Measurements from ENCODE around the gene MYO3A.
"Not testable (repeated sequence)": the region's sequence is repeated elsewhere in the genome, so short reads cannot be mapped to it uniquely, and the experiment has no call there.

The MYO3A gene

DNA sequence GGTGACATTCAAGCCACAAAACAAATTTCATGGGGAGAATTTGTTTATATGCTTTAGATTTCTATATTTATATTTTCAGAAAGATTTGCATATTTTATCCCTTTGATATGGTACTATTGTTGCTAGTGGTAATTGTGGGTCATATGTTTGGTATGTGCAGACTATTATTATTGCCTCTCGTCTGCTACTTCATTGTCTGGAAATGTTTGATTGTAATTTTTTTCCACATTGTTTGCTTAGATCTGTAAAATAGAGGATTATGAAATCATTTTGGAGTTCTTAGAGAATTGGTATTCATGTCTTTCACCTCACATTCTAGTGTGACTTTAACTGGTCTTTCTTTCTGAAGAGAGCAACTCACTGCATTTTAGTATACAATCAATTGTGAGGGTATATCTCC is 44.7 kb downstream of the MYO3A start:
- DNase-seq: no peak

DNA sequence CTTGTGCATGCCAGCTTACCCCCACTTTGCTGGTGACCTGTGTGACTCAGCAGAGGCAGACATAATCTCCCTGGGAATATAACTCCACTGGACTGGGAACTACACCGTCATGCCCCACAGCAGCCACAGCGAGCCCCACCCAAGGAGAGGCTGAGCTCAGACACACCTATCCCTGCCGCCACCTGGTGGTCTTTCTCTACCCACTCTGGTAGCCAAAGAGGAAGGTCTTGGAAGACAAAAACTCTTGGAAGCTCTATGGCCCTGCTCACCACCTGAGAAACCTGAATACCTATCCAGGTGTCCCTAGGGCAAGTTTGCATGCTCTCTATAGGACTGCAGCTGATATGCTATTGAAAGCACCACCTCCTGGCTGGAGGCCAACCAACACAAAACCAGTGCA is 48.1 kb downstream of the MYO3A start:
- no peak for DNase-seq

DNA sequence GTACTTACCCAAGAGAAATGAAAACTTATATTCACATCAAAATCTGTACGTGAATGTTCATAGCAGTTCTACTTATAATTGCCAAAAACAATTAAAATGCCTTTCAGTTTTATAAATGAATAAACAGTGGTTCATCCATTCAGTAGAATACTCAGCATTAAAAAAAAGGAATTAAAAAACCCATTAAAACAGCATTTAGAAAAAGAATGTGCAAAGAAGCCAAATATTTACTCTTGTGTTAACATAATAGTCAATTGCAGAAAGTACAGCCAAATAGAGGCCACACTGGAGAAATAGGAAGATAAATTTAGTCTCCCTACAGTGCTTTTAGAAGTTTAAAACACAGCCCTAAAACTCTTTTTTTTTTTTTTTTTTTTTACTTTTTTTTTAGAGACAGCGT is 54.6 kb downstream of the MYO3A start:
- no peak for DNase-seq

DNA sequence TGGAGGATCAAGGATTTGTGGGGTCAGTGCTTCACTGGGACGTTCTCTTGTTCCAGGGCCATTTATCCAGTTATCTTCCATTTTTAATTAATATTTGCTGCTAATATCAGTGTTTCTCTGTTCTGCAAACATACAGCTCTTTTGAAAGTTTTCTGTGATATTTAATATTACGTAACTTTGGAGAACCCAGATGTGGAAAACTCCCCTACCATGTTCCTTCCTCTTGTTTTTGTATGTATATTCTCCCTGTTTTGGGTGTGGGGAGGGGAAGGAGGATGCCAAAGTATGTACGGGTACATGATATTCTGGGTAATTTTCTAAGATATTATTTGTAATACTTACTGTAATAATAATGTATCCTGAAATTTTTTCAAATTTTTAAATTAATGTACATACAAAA is 55.9 kb downstream of the MYO3A start:
- no peak for DNase-seq

DNA sequence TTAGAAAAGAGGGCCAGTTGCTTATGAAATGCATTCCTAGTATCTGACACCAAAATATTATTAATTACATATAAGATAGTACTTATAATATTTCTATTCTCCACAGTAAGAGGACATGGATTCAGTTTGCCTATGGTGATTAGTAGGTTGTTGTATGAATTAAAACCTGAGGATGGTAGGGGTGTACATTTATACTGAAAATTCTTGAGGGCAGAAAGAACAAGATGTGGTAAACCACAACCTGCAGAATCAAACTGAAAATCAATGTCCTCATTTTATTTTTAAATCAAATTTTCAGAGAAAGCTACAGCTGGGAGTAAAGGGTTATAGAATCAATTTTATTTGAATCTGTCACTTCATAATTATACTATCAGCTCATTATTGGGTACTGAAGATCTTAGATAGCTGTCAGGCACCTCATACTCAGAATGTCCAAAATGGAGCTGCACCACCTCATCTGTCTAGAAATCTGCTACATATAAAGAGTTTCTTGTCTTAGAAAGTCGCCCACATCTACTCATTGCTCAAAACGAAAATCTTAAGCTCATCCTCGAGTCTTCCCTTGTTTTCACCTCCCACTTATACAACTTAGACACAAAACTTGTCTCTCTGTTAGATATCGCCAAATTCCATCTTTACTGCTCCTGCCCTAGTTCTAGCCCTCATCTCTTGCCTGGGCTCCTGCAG is 65.4 kb downstream of the MYO3A start:
- no peak for DNase-seq

DNA sequence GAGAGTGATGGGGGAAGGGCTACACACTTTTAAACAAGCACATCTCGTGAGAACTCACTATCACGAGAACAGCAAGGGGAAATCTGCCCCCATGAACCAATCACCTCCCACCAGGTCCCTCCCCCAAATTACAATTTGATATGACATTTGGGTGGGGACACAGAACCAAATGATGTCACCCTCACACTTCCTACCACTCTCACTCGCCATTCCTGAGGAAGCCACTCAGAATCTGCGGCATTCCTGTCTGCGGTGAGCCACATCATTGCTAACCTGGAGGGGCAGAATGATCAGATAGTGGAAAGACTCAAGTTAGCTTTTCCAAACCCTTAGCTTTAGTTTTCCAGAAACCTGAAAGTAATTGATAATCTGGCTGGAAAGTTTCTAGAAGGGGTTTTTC is 66.9 kb downstream of the MYO3A start:
- no peak for DNase-seq

DNA sequence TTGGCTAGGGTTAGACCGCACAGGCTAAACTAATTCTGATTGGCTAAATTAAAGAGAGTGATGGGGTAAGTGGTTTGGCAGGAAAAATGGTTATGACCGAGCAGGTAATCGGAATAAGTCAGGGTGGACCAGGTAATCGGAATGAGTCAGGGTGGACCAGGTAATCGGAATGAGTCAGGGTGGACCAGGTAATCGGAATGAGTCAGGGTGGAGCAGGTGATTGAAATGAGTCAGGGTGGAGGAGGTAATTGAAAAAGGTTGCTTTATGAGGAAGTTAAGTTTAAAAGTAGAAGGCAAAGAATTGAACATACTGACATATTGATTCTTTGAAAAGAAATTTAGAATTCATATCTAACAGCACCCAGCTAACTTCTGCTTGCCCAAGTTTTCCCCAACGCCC is 68.4 kb downstream of the MYO3A start:
- DNase-seq: not testable (repeated sequence)

DNA sequence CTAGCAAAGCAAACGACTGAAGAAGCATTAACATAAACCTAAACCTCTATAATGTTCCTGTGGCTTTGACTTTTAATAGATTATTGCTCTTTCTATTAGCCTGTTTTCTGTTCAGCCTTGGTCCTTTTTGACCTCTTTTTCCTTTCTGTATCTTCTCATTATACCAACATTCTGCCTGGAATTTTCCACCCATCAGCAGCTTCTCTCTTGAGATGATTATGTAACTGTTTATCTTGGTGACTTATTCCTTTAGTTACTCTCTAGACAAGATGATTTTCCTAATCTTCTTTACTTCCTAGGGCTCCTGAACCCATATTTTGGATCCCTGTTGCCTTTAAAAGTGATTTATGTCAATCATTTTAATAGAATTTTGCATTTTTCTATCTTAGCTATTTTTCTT is 81.1 kb downstream of the MYO3A start:
- DNase-seq: no peak

DNA sequence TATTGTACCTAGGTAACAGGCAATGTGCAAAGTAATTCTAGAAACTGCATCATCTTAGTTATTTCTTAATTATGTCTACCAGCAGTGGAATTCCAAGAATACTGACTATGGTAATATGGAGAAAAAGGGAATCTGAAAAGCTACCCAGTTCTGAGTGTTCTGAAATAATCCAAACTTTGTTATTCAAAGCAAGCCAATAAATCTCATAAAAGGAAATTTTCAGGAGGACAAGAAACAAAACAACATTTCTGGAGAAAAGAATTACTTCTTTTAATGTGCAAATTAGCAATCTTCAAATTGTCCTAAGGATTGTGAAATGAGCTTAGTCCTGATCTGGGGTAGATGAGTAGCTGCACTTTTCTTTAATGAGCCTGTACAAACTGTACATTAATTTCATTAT is 88.8 kb downstream of the MYO3A start:
- DNase-seq: no peak

DNA sequence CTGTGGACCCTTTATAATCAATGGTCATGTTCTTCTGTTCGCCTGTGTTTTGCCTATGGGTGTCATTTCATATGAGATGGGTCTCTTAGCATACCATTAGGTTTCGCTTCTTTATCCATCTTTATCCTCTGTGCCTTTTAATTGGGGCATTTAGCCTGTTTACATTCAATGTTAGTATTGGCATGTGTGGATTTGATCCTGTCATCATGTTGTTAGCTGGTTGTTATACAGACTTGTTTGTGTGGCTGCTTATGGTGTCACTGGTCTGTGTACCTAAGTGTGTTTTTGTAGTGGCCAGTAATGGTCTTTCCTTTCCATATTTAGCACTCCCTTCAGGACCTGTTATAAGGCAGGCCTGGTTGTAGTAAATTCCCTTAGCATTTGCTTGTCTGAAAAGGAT is 90.3 kb downstream of the MYO3A start:
- DNase-seq: no peak

DNA sequence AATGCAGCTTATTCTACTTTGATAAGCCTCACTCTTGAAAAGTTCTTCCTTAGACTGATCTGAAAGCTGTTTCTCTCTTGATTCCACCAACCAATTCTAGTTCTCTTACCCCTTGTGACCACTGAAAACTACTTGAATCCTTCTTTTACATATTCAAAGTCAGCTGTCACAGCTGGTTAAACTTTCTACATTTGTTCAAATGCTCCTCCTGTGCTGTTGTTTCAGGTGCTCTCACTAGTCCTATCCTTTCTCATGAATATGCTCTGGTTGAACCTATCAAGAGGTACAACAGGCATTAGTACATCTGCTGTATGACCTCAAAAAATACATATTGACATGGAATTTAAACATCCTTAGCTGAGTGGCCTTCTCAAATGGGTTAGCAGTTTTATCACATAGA is 91.5 kb downstream of the MYO3A start:
- DNase-seq: no peak

DNA sequence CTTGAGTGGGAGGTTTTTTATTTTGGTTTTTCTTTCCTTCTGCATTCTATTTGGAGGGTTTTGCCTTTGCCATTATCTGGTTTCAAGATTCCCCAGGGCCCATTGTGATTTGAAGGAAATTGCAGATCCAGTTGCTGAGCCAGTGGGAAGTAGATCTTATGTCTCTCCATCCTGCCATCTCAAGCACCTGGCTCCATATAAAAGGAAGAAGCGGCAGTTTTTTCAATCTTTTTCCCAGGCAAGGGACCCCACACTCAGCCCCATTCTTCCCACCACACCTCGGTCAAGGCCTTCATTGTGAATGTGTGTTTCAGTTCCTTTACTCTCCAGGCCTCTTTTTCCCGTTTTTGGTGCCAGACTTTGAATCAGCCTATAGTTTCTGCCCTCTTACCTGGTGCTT is 95.8 kb downstream of the MYO3A start:
- no peak for DNase-seq

DNA sequence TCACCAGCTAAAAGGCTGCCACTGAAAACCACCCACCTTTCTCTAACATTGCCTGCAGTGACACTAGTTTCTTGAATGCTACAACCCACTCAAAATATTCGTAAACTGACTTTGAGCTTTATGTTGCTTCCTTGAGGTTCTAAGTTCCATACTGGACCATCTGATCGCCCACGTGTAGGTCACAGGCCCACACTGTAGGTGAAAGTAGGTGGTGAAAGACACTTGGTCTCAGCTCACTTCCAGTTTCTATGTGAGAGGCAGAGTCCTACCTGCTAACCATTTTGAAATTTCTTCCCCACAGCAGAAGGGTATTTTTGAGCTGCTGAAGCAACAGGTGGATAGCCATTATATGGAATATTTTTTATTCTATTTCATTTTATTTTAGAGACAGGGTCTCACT is 97.3 kb downstream of the MYO3A start:
- DNase-seq: no peak

DNA sequence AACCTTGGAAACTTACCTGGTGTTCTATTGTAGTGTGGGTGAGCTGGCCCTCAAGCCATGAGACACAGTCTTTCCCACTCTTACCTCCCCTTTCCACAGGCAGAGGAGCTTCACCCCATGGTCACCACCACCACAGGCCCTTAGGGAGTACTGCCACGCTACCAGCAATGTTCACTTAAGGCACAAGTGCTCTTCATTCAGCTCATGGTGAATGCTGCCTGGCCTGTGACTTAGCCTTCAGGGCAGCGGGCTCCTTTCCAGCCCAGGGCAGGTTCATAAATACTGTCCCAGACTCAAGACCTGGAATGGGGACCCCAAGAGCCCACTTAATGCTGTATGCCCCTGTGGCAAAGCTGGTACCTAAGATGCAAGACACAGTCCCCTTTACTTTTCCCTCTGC is 109.4 kb downstream of the MYO3A start:
- DNase-seq: no peak

DNA sequence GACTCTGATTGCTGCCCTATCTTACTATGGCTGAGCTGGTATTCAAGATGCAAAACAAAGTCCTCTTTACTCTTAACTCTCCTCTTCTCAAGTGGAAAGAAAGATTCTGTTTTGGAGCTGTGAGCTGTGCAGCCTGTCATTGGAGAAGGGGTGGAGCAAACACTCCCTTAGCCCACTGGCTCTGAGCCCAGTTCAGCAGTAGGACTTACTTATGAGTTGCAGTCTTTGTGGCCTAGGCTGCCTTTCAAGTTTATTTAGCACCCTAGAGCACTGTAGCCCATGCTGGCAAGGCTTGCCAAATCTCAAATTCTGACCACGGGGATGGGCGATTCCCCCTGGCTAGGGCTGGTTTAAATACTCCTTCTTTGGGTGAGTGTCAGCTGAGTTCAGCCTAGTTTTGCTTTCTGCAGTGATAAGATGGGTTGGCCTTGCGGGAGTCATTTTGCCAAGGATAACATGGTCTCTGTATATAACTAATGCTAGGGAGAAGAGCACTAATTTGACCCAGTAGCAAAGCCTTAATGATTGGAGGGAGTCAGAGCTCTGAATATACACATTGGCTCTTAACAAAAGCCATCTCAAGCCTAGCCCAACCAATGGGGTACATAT is 110.2 kb downstream of the MYO3A start:
- DNase-seq: no peak

DNA sequence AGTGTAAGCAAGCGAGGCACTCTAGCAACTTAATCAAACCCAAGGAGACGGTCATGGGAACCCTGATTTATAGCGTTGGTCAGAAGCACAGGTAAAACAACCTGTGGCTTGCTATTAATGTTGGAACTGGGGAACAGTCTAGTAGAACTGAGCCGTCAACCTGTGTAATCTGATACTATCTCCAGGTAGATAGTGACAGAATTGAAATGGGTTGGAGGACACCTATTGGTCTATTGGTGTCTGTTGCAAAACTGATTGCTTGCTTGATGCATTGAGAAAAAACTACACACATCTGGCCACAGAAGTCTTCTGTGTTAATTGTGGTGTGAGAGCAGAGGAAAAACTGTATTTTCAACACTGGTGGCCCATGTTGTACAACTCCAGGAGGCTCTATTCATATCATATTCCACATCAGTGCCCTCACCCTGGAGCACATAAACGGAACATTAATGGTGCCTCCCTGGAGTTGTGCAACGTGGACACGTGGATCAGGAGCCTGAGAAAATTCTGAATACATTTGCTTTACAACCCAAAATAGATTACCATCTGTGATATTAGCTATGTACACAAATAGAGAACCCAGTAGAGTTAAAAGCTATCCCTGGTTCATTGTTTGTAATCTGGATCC is 112.2 kb downstream of the MYO3A start:
- no peak for DNase-seq

DNA sequence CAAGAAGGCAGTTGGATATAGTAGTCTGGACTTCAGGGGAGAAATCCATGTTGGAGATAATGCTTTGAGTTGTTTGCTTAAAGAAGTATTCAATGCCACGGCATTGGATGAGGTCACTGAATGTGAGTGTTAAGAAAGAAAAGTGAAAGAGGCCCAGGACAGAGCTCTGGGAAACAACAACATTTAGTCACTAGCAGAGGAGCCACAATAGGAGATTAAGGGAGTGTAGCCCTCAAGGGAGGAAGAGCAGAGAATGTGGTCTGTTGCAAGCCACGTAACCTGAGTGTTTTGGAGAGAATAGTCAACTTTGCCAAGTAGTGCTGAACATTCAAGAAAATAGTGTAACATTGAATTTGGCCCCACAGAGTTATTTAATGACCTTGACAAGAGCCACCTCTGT is 114.7 kb downstream of the MYO3A start:
- no peak for DNase-seq

DNA sequence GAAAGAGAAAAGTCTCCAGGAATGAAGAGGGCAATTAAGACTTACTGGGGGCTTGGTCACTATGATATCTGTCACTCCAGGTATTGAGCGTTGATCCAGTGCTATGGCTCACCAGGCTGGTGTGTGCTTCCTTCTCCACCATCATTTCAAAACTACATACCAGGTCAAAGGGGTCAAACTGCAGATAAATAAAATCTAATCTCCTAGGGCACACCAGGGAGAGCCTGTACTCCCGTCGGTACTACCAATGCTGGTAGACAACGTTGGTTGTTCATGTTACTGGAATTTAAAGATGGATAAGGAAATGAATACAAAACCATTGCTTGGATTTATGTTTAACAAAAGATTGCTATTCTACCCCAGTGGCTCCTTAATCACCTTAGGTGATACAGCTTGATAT is 118.3 kb downstream of the MYO3A start:
- DNase-seq: no peak

DNA sequence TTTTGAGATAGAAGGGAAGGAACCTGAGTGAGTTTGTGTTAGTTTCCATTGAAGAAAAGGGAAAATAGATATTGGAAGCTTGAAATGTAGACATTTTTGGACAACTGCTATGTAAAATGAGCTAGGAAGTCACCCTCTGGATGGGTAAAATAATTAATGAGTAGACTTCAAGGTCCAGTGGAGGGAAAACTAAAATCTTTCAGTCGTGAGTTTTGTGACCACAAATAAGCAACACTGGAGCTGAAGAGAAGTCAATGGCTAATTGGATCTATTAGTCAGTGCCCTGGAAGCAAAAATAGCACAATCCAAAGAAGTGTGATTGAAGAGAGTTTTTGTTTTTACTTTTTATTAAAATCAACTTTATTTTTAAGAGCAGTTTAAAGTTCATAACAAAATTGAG is 123.4 kb downstream of the MYO3A start:
- no peak for DNase-seq

DNA sequence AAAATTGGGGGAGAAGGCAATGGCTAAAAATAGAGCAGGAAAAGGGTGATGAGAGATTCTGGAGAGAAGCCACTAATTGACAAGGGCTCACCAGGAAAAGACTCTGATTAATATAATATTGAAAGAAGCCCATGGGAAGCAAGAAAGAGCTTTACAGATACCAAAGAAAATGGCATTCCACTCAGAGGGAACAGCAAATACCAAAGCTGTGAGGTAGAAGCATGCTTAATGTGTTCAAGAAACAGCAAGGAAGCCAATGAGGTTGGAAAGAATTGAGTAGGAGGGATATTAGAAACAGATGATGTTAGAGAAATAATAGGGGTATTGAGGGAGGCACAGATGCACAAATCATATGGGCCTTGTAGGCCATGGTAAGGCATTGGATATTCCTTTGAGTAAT is 130.1 kb downstream of the MYO3A start:
- DNase-seq: no peak

DNA sequence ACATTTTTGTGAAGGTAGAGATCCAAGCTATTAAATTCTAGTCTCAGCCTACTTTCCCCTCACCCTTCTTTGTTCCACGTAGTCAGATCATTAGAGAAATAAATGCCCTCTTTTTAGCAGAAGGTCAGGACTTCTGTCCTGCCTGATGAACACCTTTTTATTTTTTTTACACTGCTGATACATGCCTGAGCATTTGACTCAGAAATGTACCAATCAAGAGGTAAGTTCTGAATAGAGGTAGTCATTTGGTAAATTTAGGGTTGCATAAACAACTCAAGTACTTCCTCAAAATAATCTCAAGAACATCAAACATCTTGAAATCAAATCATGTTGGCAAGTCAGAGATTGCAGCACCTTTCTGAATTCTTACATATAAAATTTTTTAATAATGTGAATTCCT is 133.7 kb downstream of the MYO3A start:
- DNase-seq: no peak

DNA sequence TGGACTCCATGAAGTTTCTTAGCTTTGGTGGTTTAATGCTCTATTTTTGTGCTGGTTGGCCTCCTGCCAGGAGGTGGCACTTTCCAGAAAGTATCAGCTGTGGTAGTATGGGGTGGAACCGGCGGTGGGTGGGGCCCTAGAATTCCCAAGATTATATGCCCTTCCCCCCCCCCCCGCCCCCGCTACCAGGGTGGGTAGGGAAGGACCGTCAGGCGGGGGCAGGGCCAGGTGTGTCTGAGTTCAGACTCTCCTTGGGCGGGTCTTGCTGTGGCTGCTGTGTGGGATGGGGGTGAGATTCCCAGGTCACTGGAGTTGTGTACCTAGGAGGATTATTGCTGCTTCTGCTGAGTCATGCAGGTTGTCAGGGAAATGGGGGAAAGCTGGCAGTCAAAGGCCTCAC is 146.9 kb downstream of the MYO3A start:
- not testable (repeated sequence) for DNase-seq

DNA sequence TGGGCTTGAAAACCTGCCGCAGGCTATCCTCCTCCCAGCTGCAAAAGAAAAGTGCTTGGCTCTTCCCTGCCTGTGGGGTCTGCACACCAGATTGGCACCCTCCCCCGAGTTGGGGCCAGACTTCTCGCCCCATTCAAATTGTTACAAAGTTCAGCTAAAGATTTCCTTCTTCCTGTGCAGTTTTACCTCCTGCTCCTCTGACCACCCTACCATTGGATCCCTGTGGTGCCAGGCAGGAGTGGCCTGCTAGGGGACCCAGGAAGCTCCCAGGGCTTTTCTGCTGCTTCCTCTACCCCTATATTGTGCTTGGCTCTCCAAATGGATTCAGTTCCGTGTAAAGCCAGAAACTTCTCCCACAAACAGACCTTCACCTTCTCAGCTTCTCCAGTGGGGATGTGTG is 147.4 kb downstream of the MYO3A start:
- no peak for DNase-seq

DNA sequence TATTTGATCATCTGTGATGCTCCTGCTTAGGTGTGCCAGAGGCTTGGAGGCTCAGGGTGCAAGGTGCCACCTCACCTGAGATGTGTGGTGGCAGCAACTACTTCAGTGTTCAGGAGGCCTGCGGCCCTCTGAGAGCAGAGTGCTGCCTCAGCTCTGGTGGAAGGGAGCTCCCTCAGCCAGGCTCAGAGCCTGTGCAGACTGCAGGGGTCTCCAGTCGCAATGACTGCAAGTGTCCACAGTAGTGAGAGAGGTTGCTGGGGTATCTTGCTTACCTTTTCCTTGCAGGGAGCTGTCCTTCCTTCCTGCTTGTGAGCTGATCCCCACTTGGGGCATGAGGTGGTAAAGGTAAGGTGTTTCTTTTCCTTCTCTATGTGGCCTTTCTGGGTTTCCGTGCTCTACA is 151.5 kb downstream of the MYO3A start:
- no peak for DNase-seq

DNA sequence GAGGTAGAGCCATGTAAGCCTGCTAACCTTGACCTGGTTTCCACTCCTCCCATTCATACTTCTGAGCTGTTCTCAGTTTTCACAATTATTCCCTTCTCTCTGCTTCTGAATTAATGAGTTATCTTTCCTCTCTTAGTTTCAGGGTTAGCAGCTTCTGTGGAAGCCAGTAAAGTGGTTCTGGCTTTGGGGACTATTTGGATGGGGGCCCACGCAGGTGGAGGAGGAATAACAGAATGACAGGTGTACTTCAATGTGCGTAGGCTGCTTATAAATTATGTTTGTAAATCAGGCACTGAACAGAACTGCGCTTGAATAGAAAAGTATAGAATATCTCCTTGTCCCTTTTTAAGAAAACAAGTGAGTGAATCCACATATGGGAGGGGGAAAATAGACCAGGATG is 153.6 kb downstream of the MYO3A start:
- DNase-seq: no peak

All from stimulated activated CD4-positive, alpha-beta T cell treated with anti-CD3 and anti-CD28 coated beads, Interleukin-2, amount 100 ng/mL, for 24 hours (primary cell).